Endothelial cell of umbilical vein (primary cell): ENCODE results near the gene INSYN2B. TPM values are rescaled to one million over a fixed set of nuclear protein-coding genes. Genes with fewer than 3 reads are reported as not detected.

Source experiments
- BruUV-seq: library from RNA; stranded (reverse); fragments of 400-500 nt; replicated peaks from 2 replicates; lab custom pipeline; 2021; lab: Mats Ljungman, UMichigan
- CTCF ChIA-PET: fragments of 300-600, 350-600 bp; sonication (Branson Sonifier 250); formaldehyde crosslinking; loops from one replicate; lab custom pipeline; 2021; ENCODE audit warnings: antibody characterized with exemption, inconsistent platforms; lab: Charles Lee
- POLR2A ChIA-PET: fragments of 300-600, 350-600 bp; sonication (Branson Sonifier 250); formaldehyde crosslinking; loops from one replicate; lab custom pipeline; 2021; ENCODE audit warnings: antibody characterized with exemption, inconsistent platforms; lab: Charles Lee
- DNase-seq: peaks from one replicate; pipeline ENCODE4 v3.0.0-alpha.2; 2011; ENCODE audit warnings: low read depth, low spot score
- FAIRE-seq: peaks from 2 replicates; lab custom pipeline; 2011; peaks lifted over from hg19 to GRCh38; lab: Jason Lieb, UNC
- H2AFZ ChIP-seq: 2 replicates; pipeline ENCODE4 v1.6.0; 2012; ENCODE audit warnings: low read depth, low read length, control low read depth, inconsistent platforms
- H3K27ac ChIP-seq: 2 replicates; pipeline ENCODE4 v1.5.1; 2011; ENCODE audit warnings: low read depth, mild to moderate bottlenecking, control low read depth, low read length, moderate library complexity; ENCODE audit not compliant: insufficient read depth
- H3K27me3 ChIP-seq, 2 experiments: 2 replicates each; pipeline versions ENCODE4 v1.6.0 to v1.6.1; 2011; ENCODE audit warnings: low read length in 2 of 2, mixed read lengths in 1 of 2; ENCODE audit not compliant: control insufficient read depth in 2 of 2, insufficient read depth in 2 of 2
- H3K36me3 ChIP-seq, 2 experiments: 2 replicates in 1 of 2; 3 replicates in 1 of 2; pipeline ENCODE4 v1.5.1; 2011; ENCODE audit warnings: low read length in 2 of 2, mild to moderate bottlenecking in 1 of 2, moderate library complexity in 1 of 2; ENCODE audit not compliant: control insufficient read depth in 2 of 2, insufficient read depth in 2 of 2; ENCODE audit errors: extremely low read depth in 1 of 2
- H3K4me1 ChIP-seq: 3 replicates; pipeline ENCODE4 v1.5.1; 2011; ENCODE audit warnings: mild to moderate bottlenecking, low read length; ENCODE audit not compliant: control insufficient read depth, insufficient read depth; ENCODE audit errors: extremely low read depth
- H3K4me2 ChIP-seq: 2 replicates; pipeline ENCODE4 v1.6.1; 2011; ENCODE audit warnings: low read length, control low read depth, mixed read lengths; ENCODE audit not compliant: insufficient read depth
- H3K4me3 ChIP-seq, 3 experiments: fragments of 200-600 bp in 1 of 3; sonication (generic), shearing (Covaris generic) in 1 of 3; replicated peaks in 1 of 3; 2 replicates each; pipeline ENCODE4 v1.5.1; 2011 to 2016; ENCODE audit warnings: control low read depth in 3 of 3, low read length in 3 of 3, mild to moderate bottlenecking in 2 of 3, inconsistent platforms in 1 of 3, low read depth in 1 of 3, moderate library complexity in 1 of 3; ENCODE audit not compliant: insufficient read depth in 1 of 3
- H3K79me2 ChIP-seq: 2 replicates; pipeline ENCODE4 v1.6.0; 2012; ENCODE audit warnings: low read length, inconsistent platforms; ENCODE audit not compliant: control insufficient read depth, insufficient read depth
- H3K9ac ChIP-seq: replicated peaks from 2 replicates; pipeline ENCODE3; 2011; ENCODE audit warnings: low read length, control low read depth; ENCODE audit not compliant: insufficient read depth; ENCODE audit errors: extremely low read depth
- H3K9me1 ChIP-seq: replicated peaks from 3 replicates; pipeline ENCODE4 v1.6.0; 2011; ENCODE audit warnings: mild to moderate bottlenecking, low read length; ENCODE audit not compliant: control insufficient read depth, insufficient read depth; ENCODE audit errors: extremely low read depth
- H3K9me3 ChIP-seq: replicated peaks from 2 replicates; pipeline ENCODE4 v1.5.1; 2012; ENCODE audit warnings: low read length, inconsistent platforms; ENCODE audit not compliant: control insufficient read depth, insufficient read depth
- H4K20me1 ChIP-seq: replicated peaks from 2 replicates; pipeline ENCODE3; 2011; ENCODE audit warnings: mild to moderate bottlenecking, low read length; ENCODE audit not compliant: control insufficient read depth, insufficient read depth; ENCODE audit errors: extremely low read depth
- CTCF ChIP-seq, 2 donors: IDR thresholded peaks; 1 replicate in 1 of 2; 2 replicates in 1 of 2; pipeline ENCODE4 v1.5.1; 2011; ENCODE audit warnings: low read length in 2 of 2, mild to moderate bottlenecking in 2 of 2, moderate library complexity in 2 of 2, control low read depth in 1 of 2, inconsistent platforms in 1 of 2, low read depth in 1 of 2; ENCODE audit not compliant: insufficient read depth in 1 of 2; ENCODE audit errors: extremely low read depth in 1 of 2
- EZH2 ChIP-seq: IDR thresholded peaks from 2 replicates; pipeline ENCODE4 v1.6.1; 2012; ENCODE audit warnings: borderline replicate concordance, low read depth, mild to moderate bottlenecking, moderate library complexity, low read length, inconsistent platforms; ENCODE audit not compliant: severe bottlenecking
- FOS ChIP-seq: IDR thresholded peaks from 2 replicates; pipeline ENCODE4 v1.6.1; 2011; ENCODE audit warnings: mild to moderate bottlenecking, low read length, moderate library complexity, borderline replicate concordance; ENCODE audit not compliant: insufficient read depth
- GATA2 ChIP-seq: IDR thresholded peaks from 2 replicates; pipeline ENCODE4 v1.7.0; 2011; ENCODE audit warnings: low read depth, mild to moderate bottlenecking, moderate library complexity, mixed read lengths, low read length; ENCODE audit not compliant: insufficient read length, insufficient read depth
- JUN ChIP-seq: IDR thresholded peaks from 2 replicates; pipeline ENCODE4 v1.6.1; 2011; ENCODE audit warnings: borderline replicate concordance, low read depth; ENCODE audit not compliant: insufficient read length, insufficient read depth
- MAX ChIP-seq: IDR thresholded peaks from 2 replicates; pipeline ENCODE4 v1.6.1; 2011; ENCODE audit not compliant: insufficient read depth, insufficient read length
- MYC ChIP-seq: IDR thresholded peaks from one replicate; pipeline ENCODE4 v1.6.1; 2011; ENCODE audit warnings: mild to moderate bottlenecking, low read depth, low read length
- POLR2A ChIP-seq: IDR thresholded peaks from 2 replicates; pipeline ENCODE4 v1.6.1; 2012; ENCODE audit warnings: low read depth, mild to moderate bottlenecking, control low read depth, low read length
- POLR2AphosphoS5 ChIP-seq: IDR thresholded peaks from 2 replicates; pipeline ENCODE4 v1.6.1; 2012; ENCODE audit warnings: low read depth, mild to moderate bottlenecking, control low read depth, low read length, moderate library complexity; ENCODE audit not compliant: insufficient read depth
- dilution Hi-C: fragments of 300-500 bp; cut with MboI; formaldehyde crosslinking; loops from one replicate; pipeline ENCODE4 v1.15.0; 2019; ENCODE audit warnings: low sequenced_read_pairs; ENCODE audit not compliant: extremely low pct_ligation_motif_present
- intact Hi-C: fragments of 100-400 bp; cut with micrococcal nuclease; formaldehyde crosslinking; loops from one replicate; pipeline ENCODE4 v1.10.0; 2022
- polyA plus RNA-seq, 4 experiments: library from polyadenylated mRNA; depleted of rRNA in 3 of 4; stranded (reverse) in 3 of 4; unstranded in 1 of 4; fragments of >200 nt; gene quantifications; 2 replicates each; pipeline versions ENCODE4 v1.2.1 to v1.2.3, GENCODE V29; 2011 to 2012; ENCODE audit warnings: missing spikeins in 1 of 4
- total RNA-seq: library from RNA; stranded (reverse); gene quantifications from 2 replicates; pipeline ENCODE4 v1.2.3, GENCODE V29; 2021

Gene INSYN2B
- total and polyA plus RNA-seq, 2 donors (not counting 3 experiments of a cell fraction or from before 2014, with no cell fraction given), result 8.2 to 17.1 TPM

- H3K27me3 ChIP-seq, result no peaks in the 10 kb centered on the region
- ChIA-PET CTCF (interaction anchor here (1.0 to 2.4 kb wide), 4 partner anchors 12 to 153 kb away, joined by 4 to 8 read pairs (median 6); partner anchors contain the start of gene INSYN2B), POLR2A (no interaction called here)
- no peaks in the 10 kb centered on the region for H3K36me3 ChIP-seq
- no peak overlapping the region for H3K4me3 ChIP-seq
- no peaks in the 10 kb centered on the region for H3K79me2 ChIP-seq
- H3K4me1 ChIP-seq, result no peaks in the 10 kb centered on the region
- no peaks in the 10 kb centered on the region for H3K9me1 ChIP-seq
- TF ChIP-seq JUN (no peak), FOS (no peak), MAX (no peak), POLR2AphosphoS5 (no peak), GATA2 (no peak), POLR2A (no peak), MYC (no peak), EZH2 (no peak), CTCF (IDR thresholded peaks at IDR 0.05; ENCODE audit: extremely low read depth in 1 of 2, insufficient read depth in 1 of 2, low read depth in 1 of 2, low read length in 2 of 2) (no peak)
- no peak overlapping the region for H3K27ac ChIP-seq
- no peak for DNase-seq
- FAIRE-seq, result no peak
- H3K9ac ChIP-seq, result no peak overlapping the region
- no peaks in the 10 kb centered on the region for H4K20me1 ChIP-seq
- H3K9me3 ChIP-seq, result no peaks in the 10 kb centered on the region
- dilution Hi-C loops, result no loop called here
- no TSS peak for BruUV-seq
- intact Hi-C loops, result no loop called here
- H2AFZ ChIP-seq, result no peak overlapping the region
- H3K4me2 ChIP-seq, result no peak overlapping the region
Measured at GRCh38 chr5:169827769-169828168, 152.5 kb downstream of the INSYN2B start.
